HG02852 (cell line): ENCODE data around the gene PPL.

ENCODE experiments used
- ATAC-seq: cut with Tn5 transposase; IDR thresholded peaks from one replicate; pipeline ENCODE4 v1.9.1; 2021; ENCODE audit warnings: mild to moderate bottlenecking, moderate library complexity; ENCODE audit not compliant: unreplicated experiment

Gene PPL

DNA sequence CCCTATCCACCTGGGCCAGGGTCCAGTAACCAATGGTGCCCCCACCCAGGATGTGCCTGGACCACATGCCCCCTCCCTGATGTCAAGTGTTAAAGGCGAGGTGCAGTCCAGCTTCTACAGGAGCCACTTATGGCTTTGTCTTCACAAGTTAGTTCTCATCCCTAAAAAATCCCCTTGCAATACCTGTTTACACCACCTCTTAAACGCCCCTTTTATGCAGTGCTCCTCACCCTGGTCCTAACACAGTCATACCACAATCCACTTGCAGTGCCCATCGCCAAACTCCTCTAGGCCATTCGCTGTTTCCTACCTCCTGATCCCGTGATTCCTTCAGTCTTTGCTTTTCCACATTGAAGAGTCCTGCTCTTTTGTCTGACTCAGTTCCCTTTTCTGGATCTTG lies 97.0 kb downstream of the PPL start:
- ATAC-seq = no peak

GRCh38 chr16:4837733-4838501 lies 99.0 kb downstream of the PPL start:
- ATAC-seq = no peak

GRCh38 chr16:4836727-4837126 lies 100.2 kb downstream of the PPL start:
- ATAC-seq = no peak

GRCh38 chr16:4833584-4833983 lies 103.4 kb downstream of the PPL start:
- no peak for ATAC-seq

DNA sequence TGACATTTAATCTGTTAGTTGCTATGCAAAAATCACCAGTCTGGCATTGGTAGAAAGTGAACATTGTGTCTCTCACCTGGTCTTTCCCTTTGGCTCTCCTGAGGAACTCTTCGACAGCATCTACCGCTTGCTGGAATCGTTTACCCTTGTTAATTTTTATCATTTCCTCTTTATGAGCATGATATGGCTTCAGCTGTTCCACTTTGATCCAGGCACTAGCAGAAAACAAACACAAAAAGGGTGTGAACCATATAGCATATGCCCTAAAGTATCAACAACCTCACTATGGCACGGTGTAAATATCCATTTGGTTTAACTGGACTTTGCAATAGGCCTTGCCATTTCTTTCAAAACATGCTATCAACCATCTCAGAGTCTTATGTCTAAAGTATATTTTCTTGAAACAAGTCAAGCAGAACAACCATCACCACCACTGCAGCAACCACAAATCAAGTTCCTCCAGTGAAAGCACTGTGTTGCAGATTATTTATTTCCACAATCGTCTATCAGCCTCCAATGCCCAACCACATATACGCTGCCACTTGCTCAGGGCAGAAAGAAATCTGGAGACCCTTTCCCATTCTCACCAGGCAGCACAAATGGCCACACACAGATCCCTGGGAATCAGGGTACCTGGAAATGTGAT lies 104.1 kb downstream of the PPL start:
- ATAC-seq = no peak
